SU-DHL-6 (cell line): ENCODE data around the gene MEF2C.

Experiments used
- H2AFZ ChIP-seq: fragments of 200-600 bp; sonication (generic); 2 replicates; pipeline ENCODE4 v1.6.1; 2014; ENCODE audit warnings: low read depth, mild to moderate bottlenecking, moderate library complexity, mixed read lengths, antibody characterized with exemption, low read length; ENCODE audit not compliant: severe bottlenecking
- H3F3A ChIP-seq: fragments of 200-600 bp; shearing (Covaris generic); 2 replicates; pipeline ENCODE4 v1.6.0; 2016; ENCODE audit warnings: antibody characterized with exemption, mild to moderate bottlenecking; ENCODE audit not compliant: insufficient read depth
- H3K27ac ChIP-seq: fragments of 200-600 bp; sonication (generic); 2 replicates; pipeline ENCODE4 v1.5.1; 2016; ENCODE audit warnings: low read depth, mild to moderate bottlenecking, low read length, moderate library complexity, mixed read lengths
- H3K27me3 ChIP-seq: fragments of 200-600 bp; sonication (generic), shearing (Covaris generic); 2 replicates; pipeline ENCODE4 v1.6.0; 2014; ENCODE audit warnings: mild to moderate bottlenecking, low read length
- H3K36me3 ChIP-seq: fragments of 200-600 bp; sonication (generic); 2 replicates; pipeline ENCODE4 v1.6.1; 2014; ENCODE audit warnings: mild to moderate bottlenecking, low read length, mixed read lengths
- H3K4me2 ChIP-seq: fragments of 300-600, 200-600 bp; shearing (Covaris generic), sonication (generic); 2 replicates; pipeline ENCODE4 v1.6.0; 2014; ENCODE audit warnings: low read length, low read depth, mild to moderate bottlenecking; ENCODE audit not compliant: poor library complexity, severe bottlenecking
- H3K4me3 ChIP-seq: fragments of 200-600 bp; sonication (generic); 2 replicates; pipeline ENCODE4 v1.5.1; 2014; ENCODE audit warnings: antibody characterized with exemption, low read length, mild to moderate bottlenecking, mixed read lengths; ENCODE audit not compliant: insufficient read depth, poor library complexity, severe bottlenecking
- H3K79me2 ChIP-seq: fragments of 200-600 bp; sonication (generic); 2 replicates; pipeline ENCODE4 v1.6.1; 2014; ENCODE audit warnings: mild to moderate bottlenecking, low read length, moderate library complexity; ENCODE audit not compliant: insufficient read depth
- H3K9ac ChIP-seq: fragments of 200-600 bp; sonication (generic); 2 replicates; pipeline ENCODE4 v1.7.0; 2014; ENCODE audit warnings: mild to moderate bottlenecking, low read length
- H3K9me2 ChIP-seq: fragments of 200-600 bp; sonication (generic); replicated peaks from 2 replicates; pipeline ENCODE4 v1.6.1; 2014; ENCODE audit warnings: low read length; ENCODE audit not compliant: insufficient read depth
- H3K9me3 ChIP-seq: fragments of 200-600 bp; sonication (generic); 2 replicates; pipeline ENCODE4 v1.6.1; 2014; ENCODE audit warnings: low read length, mixed read lengths; ENCODE audit not compliant: insufficient read depth
- H4K20me1 ChIP-seq: fragments of 200-600 bp; sonication (generic); 2 replicates; pipeline ENCODE4 v1.6.1; 2014; ENCODE audit warnings: low read depth, mild to moderate bottlenecking, antibody characterized with exemption, low read length, moderate library complexity, mixed read lengths
- CTCF ChIP-seq: fragments of 200-600 bp; sonication (generic); IDR thresholded peaks from one replicate; pipeline ENCODE4 v1.5.1; 2017; ENCODE audit warnings: antibody characterized with exemption, mild to moderate bottlenecking, low read length, moderate library complexity; ENCODE audit not compliant: insufficient read depth, poor library complexity, severe bottlenecking
- EZH2phosphoT487 ChIP-seq: fragments of 200-600 bp; sonication (generic), shearing (Covaris generic); conservative IDR thresholded peaks from 2 replicates; pipeline ENCODE4 v1.6.1; 2018; ENCODE audit warnings: mild to moderate bottlenecking, antibody characterized with exemption, low read length, moderate library complexity, mixed read lengths

MEF2C gene

GRCh38 chr5:88839238-88839637 is 43.7 kb downstream of the MEF2C start:
- Histone ChIP-seq H3K9me2 (no peaks in the 10 kb centered on the region), H3K36me3 (no peaks in the 10 kb centered on the region), H3K9me3 (no peaks in the 10 kb centered on the region), H3K27me3 (no peaks in the 10 kb centered on the region), H3K27ac (no peak overlapping the region), H2AFZ (no peak overlapping the region), H3K79me2 (no peaks in the 10 kb centered on the region), H3K4me3 (no peak overlapping the region), H3F3A (no peaks in the 10 kb centered on the region), H4K20me1 (no peaks in the 10 kb centered on the region; the same call in 1 of the 2 replicates), H3K9ac (no peak overlapping the region), H3K4me2 (no peak overlapping the region)
- no peak for TF ChIP-seq EZH2phosphoT487

GRCh38 chr5:88838500-88838899 is 44.5 kb downstream of the MEF2C start:
- Histone ChIP-seq H3K27me3 (no peaks in the 10 kb centered on the region), H3K27ac (no peak overlapping the region), H3K79me2 (no peaks in the 10 kb centered on the region), H3F3A (no peaks in the 10 kb centered on the region), H3K36me3 (no peaks in the 10 kb centered on the region), H3K4me3 (no peak overlapping the region), H4K20me1 (no peaks in the 10 kb centered on the region; the same call in 1 of the 2 replicates), H3K4me2 (no peak overlapping the region), H3K9ac (no peak overlapping the region), H3K9me3 (no peaks in the 10 kb centered on the region), H3K9me2 (no peaks in the 10 kb centered on the region), H2AFZ (no peak overlapping the region)
- TF ChIP-seq EZH2phosphoT487 = no peak
- no peak for TF ChIP-seq CTCF

- Histone ChIP-seq H3K9ac (no peak overlapping the region), H3K27ac (no peak overlapping the region), H3K9me2 (no peaks in the 10 kb centered on the region), H3F3A (no peaks in the 10 kb centered on the region), H3K79me2 (no peaks in the 10 kb centered on the region), H3K9me3 (no peaks in the 10 kb centered on the region), H3K4me3 (no peak overlapping the region), H4K20me1 (no peaks in the 10 kb centered on the region; the same call in 1 of the 2 replicates), H2AFZ (no peak overlapping the region), H3K36me3 (no peaks in the 10 kb centered on the region), H3K4me2 (no peak overlapping the region), H3K27me3 (no peaks in the 10 kb centered on the region)
- TF ChIP-seq CTCF (no peak), EZH2phosphoT487 (no peak)
Measured at GRCh38 chr5:88837817-88838216, 45.2 kb downstream of the MEF2C start.

DNA sequence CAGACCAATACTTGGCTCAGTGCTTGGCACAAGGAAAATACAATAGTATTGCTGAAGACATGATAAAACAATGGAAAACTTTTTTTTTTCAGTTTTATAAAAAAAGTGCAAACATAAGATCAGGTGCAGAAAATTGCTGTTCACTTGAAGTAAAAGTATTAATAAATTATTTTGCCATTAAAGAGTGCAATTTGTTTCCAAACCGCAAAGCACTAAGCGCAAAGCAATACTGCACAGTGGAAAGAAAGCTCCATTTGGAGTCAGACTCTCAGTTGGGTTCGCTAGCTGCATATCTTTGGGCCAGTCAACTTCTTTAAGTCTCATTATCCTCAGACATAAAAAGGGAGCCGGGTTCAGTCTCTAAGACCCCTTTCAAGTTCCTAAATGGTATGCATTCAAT is 45.8 kb downstream of the MEF2C start:
- Histone ChIP-seq H3K27me3 (no peaks in the 10 kb centered on the region), H3K79me2 (no peaks in the 10 kb centered on the region), H3K27ac (no peak overlapping the region), H3K36me3 (no peaks in the 10 kb centered on the region), H3F3A (no peaks in the 10 kb centered on the region), H2AFZ (no peak overlapping the region), H4K20me1 (no peaks in the 10 kb centered on the region; the same call in 1 of the 2 replicates), H3K9ac (no peak overlapping the region), H3K4me3 (no peak overlapping the region), H3K4me2 (no peak overlapping the region), H3K9me2 (no peaks in the 10 kb centered on the region), H3K9me3 (no peaks in the 10 kb centered on the region)
- no peak for TF ChIP-seq CTCF
